IPS-NIHi11 (cell line): ENCODE results near the gene ETFDH.
A peak's percentile ranks its signal among the peaks of the same experiment; 100 is the strongest.
"Not testable (repeated sequence)": the region's sequence is repeated elsewhere in the genome, so short reads cannot be mapped to it uniquely, and the experiment has no call there.

Source experiments
- DNase-seq: peaks from one replicate; pipeline ENCODE4 v3.0.0; 2012; ENCODE audit warnings: mixed read lengths, low spot score

Gene ETFDH

GRCh38 chr4:158671915-158672806 lies at the start of gene ETFDH:
TSS of gene ETFDH (plus strand) at chr4:158672296. CDS start at chr4:158672457, 161 bp downstream.
- DNase-seq = peak; percentile 95

DNA sequence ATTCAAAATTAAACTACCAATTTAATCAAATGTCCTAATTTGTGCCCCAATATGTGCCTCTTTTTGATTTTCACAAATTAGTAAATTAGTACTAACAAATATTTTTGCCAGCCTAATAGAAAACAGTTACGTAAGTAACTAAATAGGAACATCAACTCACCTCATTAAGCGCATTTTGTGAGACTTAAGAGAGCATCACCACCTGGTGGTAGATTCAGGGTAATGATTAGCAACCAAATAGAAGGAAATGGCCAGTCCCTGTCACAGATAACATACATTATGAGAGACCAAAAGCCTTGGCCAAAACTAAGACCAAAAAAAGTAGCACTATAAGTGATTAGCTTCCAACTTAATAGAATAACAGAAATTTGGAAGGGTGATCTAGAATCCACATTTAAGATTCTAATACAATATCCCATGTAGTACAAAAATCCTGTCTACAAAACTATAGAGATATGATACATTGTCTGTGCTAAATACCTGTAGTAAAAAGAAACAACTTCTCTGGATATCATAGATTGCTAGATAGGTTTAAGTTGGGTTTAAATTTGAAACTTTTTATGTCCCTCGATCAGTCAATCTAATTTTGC lies 47.1 kb upstream of the ETFDH start:
- DNase-seq = peak; percentile 47

- DNase-seq = no peak
Observed at GRCh38 chr4:158625544-158625943, 46.6 kb upstream of the ETFDH start.

DNA sequence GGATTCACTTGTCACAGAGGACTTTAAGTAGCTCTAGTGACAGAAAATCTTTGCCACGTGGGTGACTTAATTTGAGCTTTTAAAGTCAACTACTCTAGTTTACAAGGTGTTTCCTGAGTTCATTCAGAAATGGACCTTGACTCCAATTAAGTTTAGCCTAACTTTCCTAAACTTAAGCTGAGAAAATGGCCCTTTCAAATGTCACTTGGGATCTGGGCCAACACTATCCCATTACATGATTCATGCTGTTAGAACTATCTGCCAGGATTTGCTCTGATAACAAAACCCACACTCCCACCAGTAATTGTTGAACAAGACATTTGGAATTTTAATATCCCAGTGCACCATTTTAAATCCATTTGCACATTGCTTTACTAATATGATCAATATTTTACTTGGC lies 41.2 kb upstream of the ETFDH start:
- DNase-seq = no peak

GRCh38 chr4:158636619-158637018 lies 35.5 kb upstream of the ETFDH start:
- DNase-seq = no peak

DNA sequence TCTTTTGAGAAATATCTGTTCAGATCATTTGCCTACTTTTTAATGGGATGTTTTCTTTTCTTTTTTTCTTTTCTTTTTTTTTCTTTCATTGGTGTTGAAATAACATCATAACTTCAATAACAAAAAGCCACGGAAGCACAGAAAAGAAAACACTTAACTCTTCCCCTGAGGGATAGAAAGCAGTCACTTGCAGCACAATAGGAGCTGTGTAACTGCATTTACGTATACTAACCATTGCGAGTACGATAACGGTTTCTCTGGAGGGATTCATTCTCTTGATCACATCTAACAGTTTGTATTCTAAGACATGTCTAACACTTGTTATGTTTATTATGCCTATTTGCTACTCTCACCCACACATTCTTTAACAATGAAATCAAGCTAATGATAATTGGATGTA lies 27.7 kb upstream of the ETFDH start:
- DNase-seq = no peak

GRCh38 chr4:158644760-158645159 lies 27.3 kb upstream of the ETFDH start:
- no peak for DNase-seq

- no peak for DNase-seq
Observed at GRCh38 chr4:158649111-158649680, 22.9 kb upstream of the ETFDH start.

DNA sequence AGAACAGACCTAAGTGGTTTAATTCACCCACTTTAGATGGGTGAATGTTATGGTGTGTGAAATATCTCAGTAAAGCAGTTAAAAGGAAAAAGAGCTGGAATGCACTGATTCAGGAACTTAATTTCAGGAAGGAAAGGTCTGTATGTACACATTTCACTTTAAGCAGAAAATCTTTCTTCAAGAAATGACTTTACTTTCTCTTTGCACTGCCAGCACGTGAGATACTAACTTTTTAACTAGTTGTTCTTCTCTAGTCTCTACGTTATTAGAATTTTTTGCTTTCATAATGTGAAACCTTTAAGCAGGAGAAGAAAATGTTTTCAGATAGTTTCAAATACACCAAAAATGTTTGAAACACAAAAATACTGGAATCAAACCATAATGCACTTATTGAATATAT lies 19.2 kb upstream of the ETFDH start:
- DNase-seq = no peak

DNA sequence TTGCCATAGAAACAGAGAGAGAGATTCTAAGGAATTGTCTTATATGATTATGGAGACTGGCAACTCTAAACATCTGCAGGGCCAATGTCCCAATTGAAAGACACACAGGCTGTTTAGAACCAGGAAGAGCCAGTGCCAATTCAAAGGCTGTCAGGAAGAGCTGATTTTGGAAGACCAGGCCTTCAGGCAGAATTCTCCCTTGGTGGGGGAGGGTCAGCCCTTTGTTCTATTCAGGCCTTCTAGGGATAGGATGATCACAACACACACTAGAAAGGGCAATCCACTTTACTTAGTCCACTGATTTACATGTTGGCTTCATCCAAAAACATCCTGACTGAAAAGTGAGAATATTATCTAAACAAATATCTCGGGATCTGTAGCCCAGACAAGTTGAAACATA lies 15.7 kb upstream of the ETFDH start:
- DNase-seq = peak; percentile 37

DNA sequence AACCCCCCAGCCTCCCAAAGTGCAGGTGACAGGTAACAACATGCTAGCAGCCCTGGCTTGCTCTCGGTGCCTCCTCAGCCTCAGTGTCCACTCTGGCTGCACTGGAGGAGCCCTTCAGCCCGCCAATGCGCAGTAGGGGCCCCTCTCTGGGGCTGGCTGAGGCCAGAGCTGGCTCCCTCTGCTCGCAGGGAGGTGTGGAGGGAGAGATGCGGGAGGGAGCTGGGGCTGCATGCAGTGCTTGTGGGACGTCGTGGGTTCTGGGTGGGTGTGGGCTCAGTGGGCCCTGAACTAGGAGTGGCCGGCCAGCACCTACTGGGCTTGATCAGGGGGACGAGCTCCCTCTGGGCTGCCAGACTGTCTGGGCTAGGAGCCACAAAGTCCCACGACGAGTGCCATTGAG lies 14.8 kb upstream of the ETFDH start:
- DNase-seq = no peak

- DNase-seq = not testable (repeated sequence)
Observed at GRCh38 chr4:158663255-158663654, 8.8 kb upstream of the ETFDH start.

DNA sequence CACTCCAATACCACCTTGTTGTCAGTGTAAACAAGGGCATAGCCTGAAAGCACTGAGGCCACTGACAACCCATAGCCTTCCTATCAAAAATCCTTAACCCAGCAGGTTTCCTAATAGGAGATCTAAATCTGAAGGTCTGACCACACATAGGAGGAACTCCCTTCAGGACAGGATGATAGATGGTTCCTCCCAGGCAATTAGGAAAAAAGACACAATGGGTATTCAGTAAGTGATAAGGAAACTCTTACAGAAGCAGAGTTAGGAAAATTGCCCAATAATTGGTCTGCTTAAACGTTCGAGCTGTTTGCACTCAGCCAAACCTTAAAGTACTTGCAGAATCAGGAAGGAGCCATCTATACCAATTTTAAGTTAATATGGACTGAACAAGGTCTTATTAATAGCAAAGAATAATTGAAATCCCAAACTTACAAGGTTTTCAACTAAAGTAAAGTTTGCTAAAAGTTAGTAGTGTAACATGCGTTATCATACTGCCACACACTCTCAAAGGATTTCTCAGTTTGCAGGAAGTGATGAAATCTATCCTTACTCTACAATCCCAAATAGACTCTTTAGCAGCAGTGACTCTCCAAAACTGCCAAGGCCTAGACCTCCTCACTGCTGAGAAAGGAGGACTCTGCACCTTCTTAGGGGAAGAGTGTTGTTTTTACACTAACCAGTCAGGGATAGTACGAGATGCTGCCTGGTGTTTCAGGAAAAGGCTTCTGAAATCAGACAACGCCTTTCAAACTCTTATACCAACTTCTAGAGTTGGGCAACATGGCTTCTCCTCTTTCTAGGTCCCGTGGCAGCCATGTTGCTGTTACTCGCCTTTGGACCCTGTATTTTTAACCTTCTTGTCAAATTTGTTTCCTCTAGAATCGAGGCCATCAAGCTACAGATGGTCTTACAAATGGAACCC lies 8.1 kb upstream of the ETFDH start:
- not testable (repeated sequence) for DNase-seq

DNA sequence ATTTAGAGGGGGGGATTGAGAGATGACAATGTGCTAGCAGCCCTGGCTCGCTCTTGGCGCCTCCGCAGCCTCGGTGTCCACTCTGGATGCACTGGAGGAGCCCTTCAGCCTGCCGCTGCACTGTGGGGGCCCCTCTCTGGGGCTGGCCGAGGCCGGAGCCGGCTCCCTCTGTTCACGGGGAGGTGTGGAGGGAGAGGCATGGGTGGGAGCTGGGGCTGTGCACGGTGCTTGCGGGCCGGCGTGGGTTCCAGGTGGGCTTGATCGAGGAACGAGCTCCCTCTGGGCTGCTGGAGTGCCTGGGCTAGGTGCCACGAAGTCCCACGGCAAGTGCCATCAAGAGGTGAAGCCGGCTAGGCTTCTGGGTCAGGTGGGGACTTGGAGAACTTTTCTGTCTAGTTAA lies 7.3 kb upstream of the ETFDH start:
- DNase-seq = no peak

DNA sequence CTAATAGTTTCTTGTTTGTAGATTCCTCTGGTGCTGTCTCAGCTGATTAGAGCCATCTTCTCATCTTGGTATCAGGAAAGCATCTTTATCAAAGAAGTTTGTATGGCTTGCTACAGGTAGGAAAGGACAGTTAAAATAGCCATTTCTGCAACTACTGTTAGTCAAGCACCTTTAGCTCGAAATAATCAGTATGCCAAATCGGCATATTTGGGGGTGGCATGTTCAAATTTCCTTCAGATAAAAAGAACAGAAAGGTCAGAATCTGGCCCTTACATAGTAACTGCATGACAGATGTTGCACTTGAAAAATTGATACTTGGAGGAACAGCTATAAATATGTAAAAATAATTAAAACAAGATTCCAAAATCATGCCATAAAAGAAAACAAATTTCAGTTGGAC lies 5.2 kb upstream of the ETFDH start:
- no peak for DNase-seq

GRCh38 chr4:158667651-158668198 lies 4.4 kb upstream of the ETFDH start:
- DNase-seq = peak; percentile 35

- DNase-seq = no peak
Observed at GRCh38 chr4:158669310-158669709, 2.8 kb upstream of the ETFDH start.

- peak; percentile 62 for DNase-seq
Observed at GRCh38 chr4:158670975-158671664, 976 bp upstream of the ETFDH start.

- no peak for DNase-seq
Observed at GRCh38 chr4:158671665-158671914, 506 bp upstream of the ETFDH start, which contains the start of gene C4orf46. TSS of gene C4orf46 (minus strand) at chr4:158671887. CDS start at chr4:158671801, 86 bp downstream.

GRCh38 chr4:158673633-158674032 lies 1.5 kb downstream of the ETFDH start:
- DNase-seq = no peak

DNA sequence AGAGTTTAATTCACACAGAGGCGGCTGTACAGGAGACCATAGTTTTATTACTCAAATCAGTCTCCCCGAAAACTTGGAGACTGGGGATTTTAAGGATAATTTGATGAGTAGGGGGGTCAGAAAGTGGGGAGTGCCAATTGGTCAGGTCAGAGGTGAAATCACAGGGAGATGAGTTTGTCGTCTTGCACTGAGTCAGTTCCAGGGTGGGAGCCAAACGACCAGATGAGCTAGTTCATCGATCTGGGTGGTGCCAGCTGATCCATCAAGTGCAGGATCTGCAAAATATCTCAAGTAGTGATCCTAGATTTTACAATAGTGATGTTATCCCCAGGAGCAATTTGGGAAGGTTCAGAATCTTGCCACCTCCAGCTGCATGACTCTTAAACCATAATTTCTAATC lies 4.0 kb downstream of the ETFDH start:
- DNase-seq = no peak
